HL-60 (cell line): Measurements from ENCODE around the gene PIGN.

Experiments
- DNase-seq, 2 experiments: peaks; one replicate each; pipeline ENCODE4 v3.0.0-alpha.2; 2010 to 2020; ENCODE audit warnings: low read depth in 1 of 2, low spot score in 1 of 2
- H3K27ac ChIP-seq: fragments of 250-450 bp; sonication (Bioruptor Pico); replicated peaks from 2 replicates; pipeline ENCODE4 v1.5.1; 2020; ENCODE audit warnings: mild to moderate bottlenecking, moderate library complexity
- H3K27me3 ChIP-seq: fragments of 250-450 bp; sonication (Bioruptor Pico); 2 replicates; pipeline ENCODE4 v1.5.1; 2021; ENCODE audit warnings: mild to moderate bottlenecking, moderate library complexity; ENCODE audit not compliant: insufficient read depth, poor library complexity, severe bottlenecking
- H3K4me3 ChIP-seq: replicated peaks from 2 replicates; pipeline ENCODE4 v1.5.1; 2011; ENCODE audit warnings: mild to moderate bottlenecking, control low read depth, low read length; ENCODE audit not compliant: insufficient read depth
- GABPA ChIP-seq: IDR thresholded peaks from 2 replicates; pipeline ENCODE4 v1.6.1; 2012; ENCODE audit warnings: low read depth
- POLR2AphosphoS5 ChIP-seq: IDR thresholded peaks from 2 replicates; pipeline ENCODE4 v1.6.1; 2012; ENCODE audit warnings: low read depth
- SPI1 ChIP-seq: IDR thresholded peaks from 2 replicates; pipeline ENCODE4 v1.6.1; 2012; ENCODE audit warnings: low read depth, mild to moderate bottlenecking, borderline replicate concordance
- TF ChIP-seq, protein P1 (sequence below): IDR thresholded peaks from 2 replicates; pipeline ENCODE4 v1.6.1; 2012; ENCODE audit warnings: low read depth; ENCODE audit not compliant: insufficient replicate concordance
- TF ChIP-seq, protein P2 (sequence below): IDR thresholded peaks from one replicate; pipeline ENCODE4 v1.5.1; 2011; ENCODE audit warnings: low read length, control low read depth, inconsistent platforms; ENCODE audit not compliant: insufficient read depth

The PIGN gene

GRCh38 chr18:62072370-62072769 lies 114.5 kb downstream of the PIGN start:
- no peak for TF ChIP-seq GABPA
- TF ChIP-seq, protein P1, sequence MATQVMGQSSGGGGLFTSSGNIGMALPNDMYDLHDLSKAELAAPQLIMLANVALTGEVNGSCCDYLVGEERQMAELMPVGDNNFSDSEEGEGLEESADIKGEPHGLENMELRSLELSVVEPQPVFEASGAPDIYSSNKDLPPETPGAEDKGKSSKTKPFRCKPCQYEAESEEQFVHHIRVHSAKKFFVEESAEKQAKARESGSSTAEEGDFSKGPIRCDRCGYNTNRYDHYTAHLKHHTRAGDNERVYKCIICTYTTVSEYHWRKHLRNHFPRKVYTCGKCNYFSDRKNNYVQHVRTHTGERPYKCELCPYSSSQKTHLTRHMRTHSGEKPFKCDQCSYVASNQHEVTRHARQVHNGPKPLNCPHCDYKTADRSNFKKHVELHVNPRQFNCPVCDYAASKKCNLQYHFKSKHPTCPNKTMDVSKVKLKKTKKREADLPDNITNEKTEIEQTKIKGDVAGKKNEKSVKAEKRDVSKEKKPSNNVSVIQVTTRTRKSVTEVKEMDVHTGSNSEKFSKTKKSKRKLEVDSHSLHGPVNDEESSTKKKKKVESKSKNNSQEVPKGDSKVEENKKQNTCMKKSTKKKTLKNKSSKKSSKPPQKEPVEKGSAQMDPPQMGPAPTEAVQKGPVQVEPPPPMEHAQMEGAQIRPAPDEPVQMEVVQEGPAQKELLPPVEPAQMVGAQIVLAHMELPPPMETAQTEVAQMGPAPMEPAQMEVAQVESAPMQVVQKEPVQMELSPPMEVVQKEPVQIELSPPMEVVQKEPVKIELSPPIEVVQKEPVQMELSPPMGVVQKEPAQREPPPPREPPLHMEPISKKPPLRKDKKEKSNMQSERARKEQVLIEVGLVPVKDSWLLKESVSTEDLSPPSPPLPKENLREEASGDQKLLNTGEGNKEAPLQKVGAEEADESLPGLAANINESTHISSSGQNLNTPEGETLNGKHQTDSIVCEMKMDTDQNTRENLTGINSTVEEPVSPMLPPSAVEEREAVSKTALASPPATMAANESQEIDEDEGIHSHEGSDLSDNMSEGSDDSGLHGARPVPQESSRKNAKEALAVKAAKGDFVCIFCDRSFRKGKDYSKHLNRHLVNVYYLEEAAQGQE: no peak
- TF ChIP-seq, protein P2, sequence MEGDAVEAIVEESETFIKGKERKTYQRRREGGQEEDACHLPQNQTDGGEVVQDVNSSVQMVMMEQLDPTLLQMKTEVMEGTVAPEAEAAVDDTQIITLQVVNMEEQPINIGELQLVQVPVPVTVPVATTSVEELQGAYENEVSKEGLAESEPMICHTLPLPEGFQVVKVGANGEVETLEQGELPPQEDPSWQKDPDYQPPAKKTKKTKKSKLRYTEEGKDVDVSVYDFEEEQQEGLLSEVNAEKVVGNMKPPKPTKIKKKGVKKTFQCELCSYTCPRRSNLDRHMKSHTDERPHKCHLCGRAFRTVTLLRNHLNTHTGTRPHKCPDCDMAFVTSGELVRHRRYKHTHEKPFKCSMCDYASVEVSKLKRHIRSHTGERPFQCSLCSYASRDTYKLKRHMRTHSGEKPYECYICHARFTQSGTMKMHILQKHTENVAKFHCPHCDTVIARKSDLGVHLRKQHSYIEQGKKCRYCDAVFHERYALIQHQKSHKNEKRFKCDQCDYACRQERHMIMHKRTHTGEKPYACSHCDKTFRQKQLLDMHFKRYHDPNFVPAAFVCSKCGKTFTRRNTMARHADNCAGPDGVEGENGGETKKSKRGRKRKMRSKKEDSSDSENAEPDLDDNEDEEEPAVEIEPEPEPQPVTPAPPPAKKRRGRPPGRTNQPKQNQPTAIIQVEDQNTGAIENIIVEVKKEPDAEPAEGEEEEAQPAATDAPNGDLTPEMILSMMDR: no peak
- no peak for TF ChIP-seq SPI1
- TF ChIP-seq POLR2AphosphoS5: no peak
- DNase-seq: no peak
- Histone ChIP-seq H3K27ac (no peak overlapping the region), H3K4me3 (no peak overlapping the region), H3K27me3 (no peaks in the 10 kb centered on the region)

GRCh38 chr18:62071071-62071470 lies 115.8 kb downstream of the PIGN start:
- Histone ChIP-seq H3K4me3 (no peak overlapping the region), H3K27me3 (no peaks in the 10 kb centered on the region), H3K27ac (no peak overlapping the region)
- no peak for DNase-seq
- TF ChIP-seq, protein P2: no peak
- no peak for TF ChIP-seq POLR2AphosphoS5
- no peak for TF ChIP-seq GABPA
- no peak for TF ChIP-seq SPI1
- TF ChIP-seq, protein P1: no peak

DNA sequence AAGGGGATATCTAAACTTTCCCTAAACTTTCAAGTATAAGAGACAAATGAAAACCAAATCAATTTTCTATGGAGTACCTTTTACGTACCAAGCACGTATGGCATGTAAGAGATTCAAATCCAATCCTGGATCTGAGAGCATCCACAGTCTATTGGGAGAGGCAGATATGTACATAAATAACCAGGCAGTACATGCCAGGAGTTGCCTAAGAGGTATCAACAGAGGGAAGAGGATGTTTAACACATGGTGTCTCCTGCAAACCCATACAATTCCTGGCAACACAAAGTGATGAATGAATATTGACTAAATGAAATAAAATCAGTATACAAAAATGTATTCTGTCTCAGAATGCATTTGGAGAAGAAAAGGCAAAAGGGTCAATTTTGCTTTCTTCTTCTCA lies 116.6 kb downstream of the PIGN start:
- no peak for DNase-seq
- no peak overlapping the region for H3K27ac ChIP-seq
- no peaks in the 10 kb centered on the region for H3K27me3 ChIP-seq
- no peak overlapping the region for H3K4me3 ChIP-seq
- no peak for TF ChIP-seq GABPA
- TF ChIP-seq, protein P1: no peak
- TF ChIP-seq POLR2AphosphoS5: no peak
- no peak for TF ChIP-seq SPI1
- TF ChIP-seq, protein P2: no peak
